Measurements from ENCODE around the gene SNX3.
"Not testable (repeated sequence)": the region's sequence is repeated elsewhere in the genome, so short reads cannot be mapped to it uniquely, and the experiment has no call there.

The SNX3 gene

DNA sequence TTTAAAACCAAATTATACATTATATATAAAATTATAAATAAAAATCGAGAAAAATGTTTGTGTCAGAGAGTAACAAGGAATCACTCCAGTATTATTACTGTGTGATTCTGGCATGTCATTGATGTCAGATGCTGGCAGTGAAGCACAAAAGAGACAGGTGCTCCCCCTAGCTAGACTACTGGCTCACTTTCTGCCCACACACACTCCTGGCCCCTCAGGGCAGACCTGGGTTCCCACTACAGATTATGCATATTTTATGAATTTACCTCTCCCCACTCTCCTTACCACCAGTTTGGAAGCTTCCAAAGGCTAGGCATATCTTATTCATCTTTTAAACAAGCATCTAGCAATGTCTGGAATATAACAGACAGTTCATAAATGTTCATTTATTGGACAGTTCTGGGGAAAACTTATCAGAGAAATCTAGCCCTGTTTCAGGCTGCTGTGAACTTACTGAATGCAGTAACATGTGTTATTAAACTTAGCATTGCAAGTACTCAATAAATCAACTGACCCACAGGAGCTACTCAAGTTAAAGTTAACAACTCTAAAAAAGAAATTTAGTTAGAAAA lies 12.8 kb downstream of the SNX3 start:
- DNase-seq: no peak
- peaks cover 3% of the 10 kb centered on the region for H3K27me3 Mint-ChIP-seq (ENCODE audit: low read depth, poor library complexity)
- peaks cover 50% of the 10 kb centered on the region for H3K36me3 Mint-ChIP-seq (ENCODE audit: low read depth)
- H3K4me1 Mint-ChIP-seq: peaks cover 4% of the 10 kb centered on the region
- H3K27ac Mint-ChIP-seq: no peak overlapping the region
- no peak overlapping the region for H3K4me3 Mint-ChIP-seq
- H3K9me3 Mint-ChIP-seq: peaks cover 22% of the 10 kb centered on the region
- TF ChIP-seq, protein P1, sequence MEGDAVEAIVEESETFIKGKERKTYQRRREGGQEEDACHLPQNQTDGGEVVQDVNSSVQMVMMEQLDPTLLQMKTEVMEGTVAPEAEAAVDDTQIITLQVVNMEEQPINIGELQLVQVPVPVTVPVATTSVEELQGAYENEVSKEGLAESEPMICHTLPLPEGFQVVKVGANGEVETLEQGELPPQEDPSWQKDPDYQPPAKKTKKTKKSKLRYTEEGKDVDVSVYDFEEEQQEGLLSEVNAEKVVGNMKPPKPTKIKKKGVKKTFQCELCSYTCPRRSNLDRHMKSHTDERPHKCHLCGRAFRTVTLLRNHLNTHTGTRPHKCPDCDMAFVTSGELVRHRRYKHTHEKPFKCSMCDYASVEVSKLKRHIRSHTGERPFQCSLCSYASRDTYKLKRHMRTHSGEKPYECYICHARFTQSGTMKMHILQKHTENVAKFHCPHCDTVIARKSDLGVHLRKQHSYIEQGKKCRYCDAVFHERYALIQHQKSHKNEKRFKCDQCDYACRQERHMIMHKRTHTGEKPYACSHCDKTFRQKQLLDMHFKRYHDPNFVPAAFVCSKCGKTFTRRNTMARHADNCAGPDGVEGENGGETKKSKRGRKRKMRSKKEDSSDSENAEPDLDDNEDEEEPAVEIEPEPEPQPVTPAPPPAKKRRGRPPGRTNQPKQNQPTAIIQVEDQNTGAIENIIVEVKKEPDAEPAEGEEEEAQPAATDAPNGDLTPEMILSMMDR (IDR thresholded peaks at IDR 0.05): no peak

DNA sequence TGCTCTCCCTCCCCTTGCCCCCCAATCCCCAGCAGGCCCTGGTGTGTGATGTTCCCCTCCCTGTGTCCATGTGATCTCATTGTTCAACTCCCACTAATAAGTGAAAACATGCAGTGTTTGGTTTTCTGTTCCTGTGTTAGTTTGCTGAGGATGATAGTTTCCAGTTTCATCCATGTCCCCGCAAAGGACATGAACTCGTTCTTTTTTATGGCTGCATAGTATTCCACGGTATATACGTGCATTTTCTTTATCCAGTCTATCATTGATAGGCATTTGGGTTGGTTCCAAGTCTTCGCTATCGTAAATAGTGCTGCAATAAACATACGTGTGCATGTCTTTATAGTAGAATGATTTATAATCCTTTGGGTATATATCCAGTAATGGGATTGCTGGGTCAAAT lies 15.7 kb downstream of the SNX3 start:
- H3K27ac Mint-ChIP-seq, H3K4me3 Mint-ChIP-seq: not testable (repeated sequence)

DNA sequence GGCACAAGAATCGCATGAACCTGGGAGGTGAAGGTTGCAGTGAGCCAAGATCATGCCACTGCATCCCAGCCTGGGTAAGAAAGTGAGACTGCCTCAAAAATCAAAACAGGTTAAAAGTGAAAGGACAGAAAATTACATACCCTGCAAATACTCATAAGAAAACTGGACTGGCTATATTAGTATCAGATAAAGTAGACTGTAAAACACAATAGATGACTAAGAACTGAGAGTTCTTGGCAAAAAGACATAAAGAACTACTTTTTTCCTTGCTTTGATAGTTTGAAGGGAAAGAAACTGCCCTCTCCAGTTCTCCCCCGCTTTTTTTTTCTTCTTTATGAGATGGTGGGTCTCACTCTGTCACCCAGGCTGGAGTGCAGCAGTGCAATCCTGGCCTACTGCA lies 17.0 kb downstream of the SNX3 start:
- TF ChIP-seq, protein P1 (IDR thresholded peaks at IDR 0.05): no peak
- no peaks in the 10 kb centered on the region for H3K4me1 Mint-ChIP-seq
- DNase-seq: no peak

More for the DNA sequence above, 15.7 kb downstream of the SNX3 start:
- H3K4me1 Mint-ChIP-seq; H3K27me3 Mint-ChIP-seq (ENCODE audit: low read depth, poor library complexity); DNase-seq: not testable (repeated sequence)
- Mint-ChIP-seq H3K36me3 (ENCODE audit: low read depth) (peaks cover 74% of the 10 kb centered on the region), H3K9me3 (peaks cover 43% of the 10 kb centered on the region)

DNA sequence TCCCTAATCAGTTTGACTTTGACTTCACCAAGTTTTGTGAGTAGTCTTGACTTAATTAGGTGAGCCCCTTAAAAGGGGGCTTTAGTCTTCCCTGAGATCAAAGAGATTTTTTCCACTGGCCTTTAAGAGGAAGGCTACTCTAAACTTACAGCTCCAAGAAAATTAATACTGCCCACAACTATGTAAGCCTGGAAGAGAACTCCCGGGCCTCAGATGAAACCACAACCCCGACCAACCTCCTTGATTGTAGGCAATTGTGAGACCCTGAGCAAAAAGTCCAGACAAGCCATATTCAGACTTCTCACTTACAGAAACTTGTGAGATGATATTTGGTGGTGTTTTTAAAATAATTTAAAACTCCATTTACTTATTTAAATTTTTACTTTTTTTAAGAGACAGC lies 18.1 kb downstream of the SNX3 start:
- Mint-ChIP-seq H3K9me3 (peaks cover 43% of the 10 kb centered on the region), H3K27me3 (ENCODE audit: low read depth, poor library complexity) (peaks cover 2% of the 10 kb centered on the region), H3K27ac (no peak overlapping the region), H3K4me1 (no peaks in the 10 kb centered on the region), H3K36me3 (ENCODE audit: low read depth) (peaks cover 91% of the 10 kb centered on the region), H3K4me3 (no peak overlapping the region)
- TF ChIP-seq, protein P1 (IDR thresholded peaks at IDR 0.05): no peak
- DNase-seq: no peak

More for the DNA sequence above, 17.0 kb downstream of the SNX3 start:
- peaks cover 43% of the 10 kb centered on the region for H3K9me3 Mint-ChIP-seq
- no peaks in the 10 kb centered on the region for H3K27me3 Mint-ChIP-seq (ENCODE audit: low read depth, poor library complexity)
- no peak overlapping the region for H3K4me3 Mint-ChIP-seq
- H3K36me3 Mint-ChIP-seq (ENCODE audit: low read depth): peaks cover 87% of the 10 kb centered on the region
- H3K27ac Mint-ChIP-seq: no peak overlapping the region

DNA sequence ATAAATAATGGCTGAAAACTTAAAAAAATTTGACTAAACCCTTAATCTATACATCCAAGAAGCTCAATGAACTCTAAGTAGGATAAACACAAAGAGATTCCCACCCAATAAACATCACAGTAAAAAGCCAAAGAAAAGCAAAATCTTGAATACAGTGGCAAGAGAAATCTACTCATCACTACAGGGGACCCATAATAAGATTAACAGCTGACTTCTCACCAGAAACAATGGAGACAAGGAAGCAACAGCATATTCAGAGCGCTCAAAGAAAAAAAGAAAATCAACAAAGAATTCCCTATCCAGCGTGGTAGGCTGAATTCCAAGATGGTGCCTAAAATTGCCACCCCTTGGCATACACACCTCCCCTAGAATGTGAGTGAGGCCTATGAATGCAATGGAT lies 18.6 kb downstream of the SNX3 start:
- peaks cover 43% of the 10 kb centered on the region for H3K9me3 Mint-ChIP-seq
- no peak for DNase-seq
- H3K4me1 Mint-ChIP-seq: no peaks in the 10 kb centered on the region
- no peak overlapping the region for H3K4me3 Mint-ChIP-seq
- H3K27me3 Mint-ChIP-seq (ENCODE audit: low read depth, poor library complexity): peaks cover 3% of the 10 kb centered on the region
- H3K36me3 Mint-ChIP-seq (ENCODE audit: low read depth): peaks cover 92% of the 10 kb centered on the region
- no peak overlapping the region for H3K27ac Mint-ChIP-seq
- TF ChIP-seq, protein P1 (IDR thresholded peaks at IDR 0.05): no peak

DNA sequence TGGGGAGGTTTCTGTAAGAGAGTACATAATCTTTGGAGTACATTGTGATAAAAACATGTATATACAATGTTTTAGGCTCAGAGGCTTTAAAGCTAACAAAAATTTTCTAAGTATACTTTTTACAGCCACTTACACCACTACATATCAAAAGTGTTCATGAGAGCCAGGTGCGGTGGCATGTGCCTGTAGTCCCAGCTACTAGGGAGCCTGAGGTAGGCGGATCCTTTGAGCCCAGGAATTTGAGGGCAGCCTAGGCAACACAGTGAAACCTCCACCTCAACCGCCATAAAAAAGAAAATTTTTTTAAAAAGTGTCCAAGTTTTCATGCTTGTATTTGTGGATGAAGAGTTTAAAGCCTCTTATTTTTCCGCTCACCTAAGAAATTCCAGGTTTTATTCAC lies 22.5 kb downstream of the SNX3 start:
- H3K9me3 Mint-ChIP-seq: peaks cover 23% of the 10 kb centered on the region
- no peaks in the 10 kb centered on the region for H3K4me1 Mint-ChIP-seq
- TF ChIP-seq, protein P1 (IDR thresholded peaks at IDR 0.05): no peak
- no peak overlapping the region for H3K27ac Mint-ChIP-seq
- no peak overlapping the region for H3K4me3 Mint-ChIP-seq
- DNase-seq: no peak
- H3K27me3 Mint-ChIP-seq (ENCODE audit: low read depth, poor library complexity): peaks cover 3% of the 10 kb centered on the region
- H3K36me3 Mint-ChIP-seq (ENCODE audit: low read depth): peaks cover 91% of the 10 kb centered on the region

Data from nephron progenitor cell (in vitro differentiated cells).